AG08396 (cell line): Measurements from ENCODE around the gene SMAD3.
"Not testable (repeated sequence)": the region's sequence is repeated elsewhere in the genome, so short reads cannot be mapped to it uniquely, and the experiment has no call there.

Experiments
- DNase-seq: peaks from one replicate; pipeline ENCODE4 v3.0.0; 2012; ENCODE audit warnings: low spot score, mixed read lengths

The SMAD3 gene

DNA sequence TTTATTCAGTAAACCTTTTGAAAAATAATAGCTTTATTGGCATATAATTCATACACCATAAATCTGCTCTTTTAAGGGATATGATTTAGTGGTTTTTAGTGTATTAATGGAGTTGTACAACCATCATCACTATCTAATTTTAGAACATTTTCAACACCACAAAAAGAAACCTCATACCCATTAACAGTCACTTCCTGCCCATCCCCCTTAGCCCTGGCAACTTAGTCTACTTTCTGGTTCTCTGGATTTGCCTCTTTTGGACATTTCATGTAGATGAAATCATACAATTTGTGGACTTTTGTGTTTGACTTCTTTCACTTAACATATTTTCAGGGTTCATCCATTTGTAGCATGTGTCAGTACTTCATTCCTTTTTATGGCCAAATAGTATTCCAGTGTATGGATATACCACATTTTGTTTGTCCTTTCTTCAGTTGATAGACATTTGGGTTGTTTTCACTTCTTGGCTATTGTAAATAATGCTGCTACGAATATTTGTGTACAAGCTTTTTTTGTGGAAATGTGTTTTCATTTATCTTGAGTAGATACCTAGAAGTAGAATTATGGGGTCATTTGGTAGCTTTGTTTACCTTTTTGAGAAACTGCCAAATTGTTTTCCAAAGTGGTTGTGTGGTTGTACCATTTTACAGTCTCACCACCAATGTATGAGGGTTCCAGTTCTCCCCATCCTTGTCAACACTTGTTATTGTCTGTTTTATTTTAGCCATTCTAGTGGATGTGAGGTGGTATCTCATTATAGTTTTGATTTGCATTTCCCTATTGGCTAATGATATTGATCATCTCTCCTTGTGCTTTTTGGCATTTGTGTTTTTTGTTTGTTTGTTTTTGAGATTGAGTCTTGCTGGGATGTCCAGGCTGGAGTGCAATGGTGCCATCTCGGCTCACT, 45.8 kb downstream of the SMAD3 start:
- no peak for DNase-seq

DNA sequence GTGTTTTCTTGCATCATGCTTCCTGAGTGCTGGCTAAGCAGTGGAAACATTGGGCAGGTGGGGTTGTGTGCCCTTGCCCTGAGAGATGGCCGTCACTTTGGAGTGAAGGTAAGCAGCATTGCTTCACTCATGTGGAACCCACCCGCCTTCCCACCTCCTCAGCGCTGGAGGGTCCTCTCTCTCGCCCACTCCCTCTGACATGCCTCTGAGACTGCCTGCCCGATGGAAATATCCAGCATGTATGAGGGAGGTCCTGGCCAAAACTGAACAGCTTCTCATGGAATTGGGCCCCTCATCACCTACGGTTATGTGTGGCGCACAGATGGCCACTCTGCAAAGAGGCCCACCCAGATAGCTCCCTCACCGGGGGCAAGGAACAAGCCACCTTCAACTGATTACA, 48.6 kb downstream of the SMAD3 start:
- no peak for DNase-seq

DNA sequence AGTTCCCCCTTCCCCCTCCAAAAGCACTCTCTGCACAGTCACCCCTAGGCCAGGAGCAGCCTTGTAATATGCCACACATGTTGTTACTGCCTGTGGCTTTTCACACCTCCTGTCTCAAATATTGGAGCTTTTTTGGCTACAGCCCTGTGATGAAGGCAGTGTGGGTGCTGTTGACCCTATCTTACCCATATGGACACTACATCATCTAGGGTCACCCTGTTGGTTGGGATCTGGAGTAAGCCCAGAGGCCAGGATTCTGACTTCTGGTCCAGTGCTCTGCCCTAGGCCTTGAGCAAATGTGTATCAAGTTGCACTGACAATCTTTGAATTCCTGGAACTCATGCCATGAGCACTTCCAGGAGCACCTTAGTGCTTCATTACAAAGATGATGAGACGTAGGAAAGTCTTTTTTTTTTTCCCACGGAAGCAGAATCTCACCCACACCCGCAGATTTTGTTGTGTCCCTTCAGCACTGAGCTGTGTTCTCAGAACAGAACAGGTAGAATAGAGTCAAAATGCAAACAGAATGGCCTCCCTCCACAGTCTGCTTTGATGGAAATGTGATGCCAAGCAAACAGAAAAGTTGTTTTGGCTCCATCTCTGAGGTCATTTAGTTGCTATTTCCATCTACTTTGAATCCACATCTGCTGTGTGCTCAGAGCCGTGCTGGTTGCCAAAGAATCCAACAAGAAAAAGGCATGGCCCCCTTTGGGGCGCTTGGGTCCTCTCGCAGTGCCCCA, 49.6 kb downstream of the SMAD3 start:
- no peak for DNase-seq

DNA sequence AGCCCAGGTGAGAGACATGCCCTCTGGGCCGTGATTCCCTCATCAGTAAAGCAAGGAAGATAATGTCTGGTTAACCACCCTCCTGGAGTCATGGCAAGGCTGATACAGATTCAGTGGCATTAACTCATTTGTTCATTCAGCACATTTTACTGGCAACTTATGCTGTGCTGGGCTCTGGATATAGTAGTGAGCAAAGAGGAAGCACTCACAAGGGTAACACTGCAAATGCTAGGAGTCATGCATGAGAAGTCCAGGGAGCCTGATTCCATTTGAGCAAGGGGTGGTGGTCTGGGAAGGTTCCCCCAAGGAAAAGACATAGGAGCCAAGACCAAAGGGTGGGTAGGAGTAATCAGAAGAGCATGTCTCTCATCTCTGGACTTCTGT, 50.2 kb downstream of the SMAD3 start:
- DNase-seq, result no peak

DNA sequence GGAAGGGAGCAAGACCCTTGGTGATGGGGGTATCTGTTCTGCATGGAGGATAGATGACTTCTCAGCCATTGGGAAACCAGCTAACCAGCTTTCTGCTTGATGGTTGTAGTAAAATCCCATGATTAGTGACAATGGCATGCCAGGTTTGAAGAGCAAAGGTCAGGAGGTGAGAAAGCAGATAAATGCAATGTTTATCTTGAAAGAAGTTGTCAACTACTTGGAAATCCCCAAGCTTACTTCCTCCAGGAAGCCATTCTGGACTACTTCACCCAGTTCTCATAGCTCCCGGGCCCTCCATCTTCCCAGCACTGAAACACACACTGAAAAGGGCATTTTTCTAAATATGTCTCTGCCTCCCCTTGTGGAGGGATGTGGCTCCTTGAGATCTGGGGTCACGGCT, 51.3 kb downstream of the SMAD3 start:
- DNase-seq, result no peak

DNA sequence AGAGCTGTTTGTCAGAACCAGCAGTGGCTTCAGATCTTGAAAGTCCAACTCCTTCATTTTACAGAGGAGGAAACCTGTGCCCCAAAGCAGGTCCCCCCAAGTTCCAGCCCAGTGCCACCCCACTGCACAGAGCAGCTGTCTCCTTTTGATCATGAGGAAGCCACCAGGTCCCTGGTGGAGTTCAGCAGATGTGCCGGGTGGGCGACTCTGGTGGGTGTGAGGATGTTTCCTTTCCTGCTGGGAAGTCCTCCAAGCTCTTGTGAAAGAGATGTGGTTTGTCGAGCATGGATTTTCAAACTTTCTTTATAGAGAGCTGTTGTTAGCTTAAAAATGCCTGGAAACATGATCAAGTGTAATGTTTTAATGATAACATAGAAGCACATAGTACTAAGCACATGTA, 52.0 kb downstream of the SMAD3 start:
- DNase-seq, result no peak

DNA sequence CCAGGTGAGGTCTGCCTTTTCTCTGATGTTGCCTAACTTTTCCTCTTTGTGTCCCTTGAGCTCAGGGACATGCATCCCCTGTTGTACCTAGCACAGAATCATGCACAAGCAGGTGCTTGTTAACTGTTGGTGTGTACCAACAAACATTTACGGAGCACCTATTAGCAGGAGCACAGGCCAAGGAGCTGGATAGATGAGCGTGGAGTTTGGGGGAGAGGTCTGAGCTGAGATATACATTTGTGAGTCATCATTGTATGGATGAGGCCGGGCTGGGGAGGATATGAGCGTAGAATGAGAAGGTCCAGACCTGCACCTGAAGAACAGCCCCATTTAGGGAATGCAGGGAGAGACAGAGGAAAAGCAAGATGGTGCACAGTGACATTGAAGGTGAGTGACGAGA, 53.4 kb downstream of the SMAD3 start:
- no peak for DNase-seq

DNA sequence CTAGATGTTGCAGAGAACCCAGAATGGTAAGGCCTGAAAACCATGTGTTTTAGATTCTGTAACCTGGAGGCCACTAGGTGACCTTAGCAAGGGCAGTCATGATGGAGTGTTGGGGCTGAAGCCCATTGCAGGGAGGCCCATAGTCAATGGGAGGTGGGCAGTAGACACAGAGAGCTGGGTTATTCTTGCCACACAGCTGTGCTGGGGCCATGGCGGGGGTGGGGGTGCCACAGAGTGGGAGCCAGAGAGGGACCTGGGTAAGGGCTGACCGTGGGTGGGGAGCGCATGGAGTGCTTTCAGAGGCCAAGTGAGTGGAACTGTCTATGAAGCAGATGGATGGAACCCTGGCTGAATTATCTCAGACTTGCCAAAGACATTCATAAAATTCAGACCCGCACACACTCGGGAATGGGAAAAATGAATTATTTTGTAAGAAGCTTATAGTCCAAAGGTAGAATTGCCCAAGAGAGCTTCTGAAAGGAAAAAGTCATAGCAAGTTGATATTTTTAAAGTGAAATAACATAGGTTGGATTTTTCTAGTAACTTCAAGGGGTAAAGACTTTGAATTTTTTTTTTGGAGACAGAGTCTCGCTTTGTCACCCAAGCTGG, 53.9 kb downstream of the SMAD3 start:
- no peak for DNase-seq

DNA sequence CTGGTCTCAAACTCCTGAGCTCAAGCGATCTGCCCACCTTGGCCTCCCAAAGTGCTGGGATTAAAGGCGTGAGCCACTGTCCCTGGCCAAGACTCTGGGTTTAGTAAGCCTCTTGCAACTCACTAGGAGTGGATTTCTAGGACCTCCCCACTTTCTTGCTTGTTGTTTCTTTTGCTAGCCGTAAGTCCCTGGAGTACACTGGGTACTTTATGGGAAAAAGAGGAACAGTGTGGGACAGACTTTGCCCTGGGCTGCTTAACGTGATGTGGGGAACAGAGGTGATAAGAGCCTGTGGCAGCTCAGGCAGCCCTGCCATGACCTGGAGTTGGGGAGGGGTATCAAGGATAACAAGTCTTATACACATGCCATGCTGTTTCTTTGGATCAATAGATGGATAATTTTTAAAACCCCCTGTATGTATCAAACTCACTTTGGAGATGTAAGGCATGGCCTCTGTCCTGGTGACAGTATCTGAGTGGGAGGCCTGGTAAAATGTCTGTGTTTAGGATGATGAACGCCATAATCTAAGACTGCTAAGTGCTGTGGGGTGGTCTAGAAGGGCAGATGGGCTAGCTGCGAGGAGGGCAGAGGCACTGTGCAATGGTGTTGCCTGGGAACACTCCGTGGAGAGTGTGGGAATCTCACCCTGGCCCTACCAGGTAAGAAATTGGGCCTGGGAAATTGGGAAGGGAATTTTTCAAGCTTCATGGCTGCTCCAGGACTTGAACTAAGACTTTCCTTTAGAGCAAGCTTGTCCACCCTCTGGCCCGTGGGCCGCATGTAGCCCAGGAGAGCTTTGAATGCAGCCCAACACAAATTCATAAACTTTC, 54.8 kb downstream of the SMAD3 start:
- DNase-seq, result no peak

DNA sequence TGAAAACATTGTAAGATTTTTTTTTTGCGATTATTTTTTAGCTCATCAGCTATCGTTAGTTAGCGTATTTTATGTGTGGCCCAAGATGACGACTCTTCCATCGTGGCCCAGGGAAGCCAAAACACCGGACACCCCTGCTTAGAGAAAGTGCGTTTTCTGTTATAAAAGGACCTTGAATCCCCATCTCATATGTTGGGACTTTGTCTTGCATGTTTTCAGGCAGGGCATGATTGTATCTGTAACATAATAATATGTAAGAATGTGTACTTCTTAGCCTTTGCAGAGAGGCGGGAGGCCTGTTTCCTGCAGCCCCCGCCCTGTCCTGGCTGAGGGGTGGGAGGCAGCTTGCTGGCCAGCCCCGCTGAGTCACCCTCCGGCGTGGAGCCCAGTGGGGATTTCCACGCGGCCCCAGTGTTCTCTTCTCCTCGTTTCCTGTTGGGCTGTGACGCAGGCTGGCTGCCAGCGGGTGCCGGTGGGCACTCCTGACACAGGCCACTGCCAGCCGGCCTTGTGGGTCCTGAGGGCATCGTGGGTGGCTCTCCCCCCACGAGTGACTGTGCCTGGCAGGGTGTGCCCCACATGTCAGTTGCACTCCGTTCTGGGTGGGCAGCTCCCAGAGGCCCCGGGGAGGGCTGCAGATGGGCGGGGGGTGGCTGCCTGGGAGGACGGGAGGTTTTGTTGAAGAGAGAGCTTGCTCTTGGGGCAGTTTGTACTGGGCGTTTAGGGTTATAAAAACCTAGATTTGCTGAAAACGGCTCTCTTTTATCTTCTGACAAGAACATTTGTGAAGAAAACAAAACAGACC, 55.6 kb downstream of the SMAD3 start:
- peak; percentile 62 for DNase-seq

DNA sequence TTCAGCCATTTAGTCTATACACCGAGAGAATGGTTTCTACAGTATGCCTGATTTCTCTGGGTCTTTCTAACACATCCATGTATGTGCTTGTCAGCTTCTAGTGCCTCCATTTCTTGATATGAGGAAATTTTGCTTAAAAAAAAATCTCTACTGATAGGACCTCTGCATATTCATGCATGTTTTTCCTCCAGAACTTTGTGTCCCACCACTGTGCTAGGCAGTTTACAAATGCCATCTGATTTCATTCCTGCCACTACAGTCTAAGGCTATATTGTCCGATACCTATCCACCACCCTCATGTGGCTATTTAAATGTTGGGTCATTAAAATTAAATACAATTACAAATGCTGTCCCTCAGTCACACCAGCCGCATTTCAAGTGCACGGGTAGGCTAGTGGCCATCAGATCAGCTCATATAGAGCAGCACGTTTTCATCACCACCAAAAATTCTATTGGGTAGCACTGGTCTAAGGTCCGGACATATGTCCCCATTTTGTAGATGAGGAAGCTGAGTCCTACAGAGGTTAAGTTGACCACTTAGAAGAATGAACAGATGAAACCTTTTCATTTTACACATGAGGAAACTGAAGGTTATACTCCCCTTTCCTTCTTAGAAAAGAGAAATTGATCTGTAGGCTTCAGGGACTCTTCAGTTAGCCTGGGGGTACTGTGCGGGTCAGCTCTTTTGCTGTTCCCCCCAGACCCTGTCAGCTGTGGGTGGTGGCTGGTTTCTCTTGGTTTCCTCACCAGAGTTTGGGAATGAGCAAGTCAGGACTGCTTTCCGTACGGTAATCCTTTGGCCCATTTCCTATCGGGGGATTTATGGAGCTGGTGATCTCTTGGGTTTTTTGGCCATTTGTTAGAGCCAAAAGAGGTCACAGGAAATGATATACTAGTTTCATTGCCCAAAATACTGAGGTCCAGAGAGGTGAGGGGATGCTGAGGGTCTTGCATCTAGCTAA, 56.5 kb downstream of the SMAD3 start:
- DNase-seq, result no peak

DNA sequence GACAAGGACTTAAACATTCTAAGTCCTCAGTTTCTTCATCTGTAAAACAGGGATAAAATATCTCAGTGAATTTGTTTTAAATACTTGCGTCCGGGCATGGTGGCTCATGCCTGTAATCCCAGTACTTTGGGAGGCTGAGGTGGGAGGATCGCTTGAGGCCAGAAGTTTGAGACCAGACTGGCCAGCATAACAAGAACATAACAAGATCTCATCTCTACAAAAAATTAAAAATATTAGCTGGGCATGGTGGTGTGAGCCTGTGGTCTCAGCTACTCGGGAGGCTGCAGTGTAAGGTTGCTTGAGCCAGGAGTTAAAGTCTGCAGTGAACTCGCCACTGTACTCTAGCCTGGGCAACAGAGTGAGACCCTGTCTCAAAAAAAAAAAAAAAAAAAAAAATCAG, 57.4 kb downstream of the SMAD3 start:
- not testable (repeated sequence) for DNase-seq

DNA sequence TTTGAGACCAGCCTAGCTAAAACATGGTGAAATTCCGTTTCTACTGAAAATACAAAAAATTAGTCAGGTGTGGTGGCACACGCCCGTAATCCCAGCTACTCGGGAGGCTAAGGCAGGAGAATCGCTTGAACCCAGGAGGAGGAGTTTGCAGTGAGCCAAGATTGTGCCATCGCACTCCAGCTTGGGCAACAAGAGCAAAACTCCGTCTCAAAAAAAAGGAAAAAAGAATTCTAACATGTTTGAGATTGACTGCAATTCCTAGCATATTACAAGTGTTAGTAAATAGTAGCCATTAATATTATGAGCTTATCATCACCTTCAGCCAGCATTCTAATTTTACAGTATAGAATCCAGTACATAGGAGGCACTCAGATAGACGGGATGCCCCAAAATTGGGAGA, 57.9 kb downstream of the SMAD3 start:
- DNase-seq, result not testable (repeated sequence)

DNA sequence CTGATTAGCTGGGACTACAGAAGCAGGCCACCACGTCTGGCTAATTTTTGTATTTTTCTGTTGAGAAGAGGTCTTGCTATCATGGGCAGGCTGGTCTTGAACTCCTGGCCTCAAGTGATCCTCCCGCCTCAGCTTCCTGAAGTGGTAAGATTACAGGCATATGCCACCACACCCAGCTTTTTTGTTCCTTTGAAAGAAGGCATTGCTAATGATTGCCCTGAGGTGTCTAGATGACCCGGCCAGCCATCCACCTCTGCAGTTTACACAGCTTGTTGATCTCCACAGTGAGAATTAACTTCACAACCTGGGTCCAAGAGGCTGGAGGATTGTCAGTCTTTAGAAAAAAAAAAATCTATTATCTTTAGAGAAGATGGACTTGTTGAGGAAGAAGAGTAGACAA, 58.7 kb downstream of the SMAD3 start:
- no peak for DNase-seq

DNA sequence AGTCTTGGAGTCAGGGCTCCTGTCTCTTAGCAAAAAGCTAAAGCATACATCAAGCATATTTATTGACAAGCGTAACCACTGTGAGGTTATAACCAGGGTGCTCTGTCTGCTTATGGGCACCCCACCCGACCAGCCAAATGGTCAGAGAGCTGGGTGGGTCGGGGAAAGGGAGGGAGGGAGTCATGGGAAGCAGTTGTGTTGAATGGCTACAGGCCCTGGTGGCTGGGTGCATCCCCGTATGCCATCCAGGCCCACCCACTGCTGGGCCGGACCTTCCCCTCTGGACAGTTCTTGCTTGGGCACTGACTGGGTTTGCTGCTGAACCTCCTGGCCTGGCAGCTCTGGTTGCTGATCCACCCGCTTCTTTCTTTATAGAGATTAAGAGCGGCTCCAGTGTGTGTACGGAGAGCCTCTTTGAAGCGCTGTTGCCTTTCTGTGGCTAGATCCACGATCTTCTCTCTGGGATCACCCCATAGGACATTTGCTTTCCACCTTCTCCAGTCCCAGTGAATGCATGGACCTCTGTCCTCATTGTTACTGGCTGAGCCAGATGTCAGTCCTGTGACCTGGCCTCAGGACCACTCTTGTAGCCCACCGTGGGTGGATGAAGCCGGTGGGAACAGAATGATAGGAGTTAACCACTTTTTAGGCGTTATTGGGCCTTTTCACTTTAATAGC, 59.6 kb downstream of the SMAD3 start:
- DNase-seq, result no peak

DNA sequence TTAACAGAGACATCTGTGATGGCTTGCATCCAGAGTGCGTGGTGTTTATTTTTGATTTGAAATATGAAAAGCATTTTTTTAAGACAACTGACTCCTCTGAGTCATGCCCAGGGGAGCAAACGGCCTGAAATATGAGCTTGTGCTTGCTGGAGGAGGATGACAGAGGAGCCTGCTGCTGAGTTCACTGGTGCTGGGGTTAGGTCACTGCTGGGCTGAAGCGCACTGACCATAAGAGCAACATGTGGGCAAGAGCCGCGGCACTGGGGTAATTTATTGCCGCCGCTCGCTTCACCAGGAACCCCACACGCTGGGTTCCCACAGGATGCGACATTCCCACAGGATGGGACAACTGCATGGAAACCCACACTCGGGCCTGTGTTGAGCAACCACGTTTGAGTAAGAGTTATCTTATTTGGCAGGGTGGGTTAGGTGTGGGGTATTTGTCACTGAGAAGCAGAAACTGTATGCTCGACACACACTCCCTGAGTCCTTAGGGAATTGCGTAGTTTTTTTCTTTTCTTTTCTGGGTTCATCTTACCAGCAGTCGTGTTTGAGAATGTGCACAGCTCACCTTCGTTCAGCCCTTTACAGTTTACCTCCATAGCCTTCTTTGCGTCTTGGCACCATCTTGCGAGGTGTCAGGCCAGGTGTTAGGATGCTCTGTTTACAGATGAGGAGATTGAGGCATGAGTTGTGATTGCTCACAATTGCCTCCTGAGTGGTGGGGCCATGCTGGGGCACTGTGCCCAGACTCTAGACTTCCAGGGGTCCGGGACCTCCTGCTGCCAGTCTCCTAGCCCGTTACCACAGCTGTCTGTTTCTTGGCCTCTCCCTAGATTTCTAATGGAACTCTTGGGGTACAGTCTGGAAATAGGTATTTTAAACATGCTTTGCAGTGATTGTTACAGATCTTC, 60.4 kb downstream of the SMAD3 start:
- DNase-seq, result peak; percentile 88

DNA sequence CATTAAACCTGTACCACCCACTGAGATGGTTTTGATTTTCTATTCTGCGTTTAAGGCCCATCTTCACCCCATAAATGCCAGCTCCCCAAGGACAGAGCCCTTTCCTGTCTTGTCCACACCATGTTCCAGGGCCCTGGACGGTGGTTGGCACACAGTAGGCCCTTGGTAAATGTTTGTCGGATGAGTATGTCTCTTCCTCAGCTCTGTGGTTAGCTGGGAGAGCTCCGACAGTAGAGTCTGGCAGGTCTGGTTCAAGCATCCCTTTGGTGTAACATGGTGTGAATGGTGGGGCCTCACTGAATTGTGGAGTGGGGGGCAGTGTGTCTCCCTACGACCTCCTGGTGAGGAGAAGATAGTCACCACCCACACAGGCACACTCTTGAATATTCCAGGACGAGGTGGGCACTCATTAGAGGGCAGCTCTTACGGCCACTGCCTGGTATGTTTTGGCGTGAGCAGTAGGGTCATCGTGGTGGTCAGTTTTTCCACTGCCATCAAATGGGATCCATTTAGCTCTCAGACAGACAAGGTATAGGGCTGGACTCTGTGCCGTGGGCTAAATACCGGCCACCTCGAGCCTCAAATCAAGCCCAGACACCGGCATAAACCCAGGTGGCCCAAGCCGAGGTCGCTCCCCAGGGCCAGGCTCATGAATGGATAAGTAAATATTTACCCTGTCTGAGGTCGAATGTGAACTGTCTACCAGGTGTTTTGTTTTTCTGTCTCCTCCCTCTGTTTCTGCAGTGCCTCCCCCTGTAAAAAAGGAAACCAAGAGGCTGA, 61.3 kb downstream of the SMAD3 start:
- no peak for DNase-seq

DNA sequence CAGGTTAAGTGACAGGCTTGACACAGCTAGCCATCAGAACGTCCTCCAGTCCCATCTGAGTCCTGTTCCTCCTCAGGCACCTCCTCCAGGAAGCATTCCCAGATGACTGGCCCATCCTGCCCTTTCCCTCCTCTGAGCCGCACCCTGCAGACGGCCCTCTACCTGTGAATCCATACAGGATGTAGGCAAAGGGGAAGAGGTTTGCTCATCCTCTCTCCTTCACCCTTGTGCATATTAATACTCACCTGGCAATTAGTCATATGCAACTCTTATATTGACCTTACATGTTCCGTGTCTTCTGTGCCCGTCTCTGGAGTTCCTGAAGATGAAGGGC, 61.9 kb downstream of the SMAD3 start:
- DNase-seq, result no peak
